ENCODE measurements around the gene AUTS2. TPM values are rescaled to one million over a fixed set of nuclear protein-coding genes. Genes with fewer than 3 reads are reported as not detected.

Gene AUTS2
- total and polyA plus RNA-seq, 2 donors = 13.4 to 87.7 TPM

GRCh38 chr7:69903410-69903809, 305.1 kb downstream of the AUTS2 start:
- no peaks in the 10 kb centered on the region for H3K36me3 ChIP-seq (ENCODE audit: insufficient read depth)
- no peaks in the 10 kb centered on the region for H3K4me1 ChIP-seq (ENCODE audit: insufficient read depth)
- DNase-seq (ENCODE audit: extremely low spot score) = no peak
- no peak overlapping the region for H3K4me3 ChIP-seq (ENCODE audit: low read depth, low read length)
- H3K27ac ChIP-seq (ENCODE audit: low read depth) = peak overlapping the region; percentile 10

GRCh38 chr7:69906283-69906995, 308.2 kb downstream of the AUTS2 start:
- WGBS = 92% methylated on average over 8 of the region's 8 CpGs
- no peak overlapping the region for H3K27ac ChIP-seq (ENCODE audit: low read depth)
- no peak for DNase-seq (ENCODE audit: extremely low spot score)

GRCh38 chr7:69907720-69908119, 309.4 kb downstream of the AUTS2 start:
- no peak for DNase-seq (ENCODE audit: extremely low spot score)
- H3K4me3 ChIP-seq (ENCODE audit: low read depth, low read length) = no peak overlapping the region
- H3K27ac ChIP-seq (ENCODE audit: low read depth) = no peak overlapping the region
- no peaks in the 10 kb centered on the region for H3K4me1 ChIP-seq (ENCODE audit: insufficient read depth)
- H3K36me3 ChIP-seq (ENCODE audit: insufficient read depth) = no peaks in the 10 kb centered on the region

More at GRCh38 chr7:69906283-69906995, 308.2 kb downstream of the AUTS2 start:
- Histone ChIP-seq H3K4me3 (ENCODE audit: low read depth, low read length) (no peak overlapping the region), H3K36me3 (ENCODE audit: insufficient read depth) (no peaks in the 10 kb centered on the region), H3K4me1 (ENCODE audit: insufficient read depth) (no peaks in the 10 kb centered on the region)

- Histone ChIP-seq H3K27ac (ENCODE audit: low read depth) (no peak overlapping the region), H3K4me1 (ENCODE audit: insufficient read depth) (no peaks in the 10 kb centered on the region), H3K36me3 (ENCODE audit: insufficient read depth) (no peaks in the 10 kb centered on the region), H3K4me3 (ENCODE audit: low read depth, low read length) (no peak overlapping the region)
- DNase-seq (ENCODE audit: extremely low spot score) = no peak
- WGBS = 97% methylated on average over 1 of the region's 1 CpG
These were observed 310.2 kb downstream of the AUTS2 start for GRCh38 chr7:69908454-69908853.

GRCh38 chr7:69910150-69910549, 311.9 kb downstream of the AUTS2 start:
- 96% methylated on average over 3 of the region's 3 CpGs for WGBS
- no peak overlapping the region for H3K27ac ChIP-seq (ENCODE audit: low read depth)
- DNase-seq (ENCODE audit: extremely low spot score) = no peak
- H3K4me3 ChIP-seq (ENCODE audit: low read depth, low read length) = no peak overlapping the region
- no peaks in the 10 kb centered on the region for H3K36me3 ChIP-seq (ENCODE audit: insufficient read depth)
- no peaks in the 10 kb centered on the region for H3K4me1 ChIP-seq (ENCODE audit: insufficient read depth)

- no peaks in the 10 kb centered on the region for H3K4me1 ChIP-seq (ENCODE audit: insufficient read depth)
- no peak for DNase-seq (ENCODE audit: extremely low spot score)
- no peak overlapping the region for H3K4me3 ChIP-seq (ENCODE audit: low read depth, low read length)
- WGBS = 98% methylated on average over 8 of the region's 8 CpGs
- H3K36me3 ChIP-seq (ENCODE audit: insufficient read depth) = no peaks in the 10 kb centered on the region
- no peak overlapping the region for H3K27ac ChIP-seq (ENCODE audit: low read depth)
These were observed 313.1 kb downstream of the AUTS2 start for GRCh38 chr7:69911337-69911736.

- 91% methylated on average over 6 of the region's 6 CpGs for WGBS
These were observed 313.9 kb downstream of the AUTS2 start for GRCh38 chr7:69912141-69912540.

GRCh38 chr7:69912846-69913245, 314.6 kb downstream of the AUTS2 start:
- H3K27ac ChIP-seq (ENCODE audit: low read depth) = no peak overlapping the region
- H3K36me3 ChIP-seq (ENCODE audit: insufficient read depth) = no peaks in the 10 kb centered on the region
- WGBS = 76% methylated on average over 1 of the region's 1 CpG
- H3K4me3 ChIP-seq (ENCODE audit: low read depth, low read length) = no peak overlapping the region
- H3K4me1 ChIP-seq (ENCODE audit: insufficient read depth) = no peaks in the 10 kb centered on the region
- DNase-seq (ENCODE audit: extremely low spot score) = no peak

More at GRCh38 chr7:69912141-69912540, 313.9 kb downstream of the AUTS2 start:
- no peaks in the 10 kb centered on the region for H3K4me1 ChIP-seq (ENCODE audit: insufficient read depth)
- no peaks in the 10 kb centered on the region for H3K36me3 ChIP-seq (ENCODE audit: insufficient read depth)
- H3K27ac ChIP-seq (ENCODE audit: low read depth) = no peak overlapping the region
- no peak overlapping the region for H3K4me3 ChIP-seq (ENCODE audit: low read depth, low read length)
- no peak for DNase-seq (ENCODE audit: extremely low spot score)

- no peak for DNase-seq (ENCODE audit: extremely low spot score)
- H3K4me1 ChIP-seq (ENCODE audit: insufficient read depth) = no peaks in the 10 kb centered on the region
- no peak overlapping the region for H3K27ac ChIP-seq (ENCODE audit: low read depth)
- 90% methylated on average over 4 of the region's 4 CpGs for WGBS
- no peaks in the 10 kb centered on the region for H3K36me3 ChIP-seq (ENCODE audit: insufficient read depth)
- H3K4me3 ChIP-seq (ENCODE audit: low read depth, low read length) = no peak overlapping the region
These were observed 321.3 kb downstream of the AUTS2 start for GRCh38 chr7:69919426-69920111.

- Histone ChIP-seq H3K27ac (ENCODE audit: low read depth) (no peak overlapping the region), H3K36me3 (ENCODE audit: insufficient read depth) (no peaks in the 10 kb centered on the region), H3K4me1 (ENCODE audit: insufficient read depth) (no peaks in the 10 kb centered on the region), H3K4me3 (ENCODE audit: low read depth, low read length) (no peak overlapping the region)
- no peak for DNase-seq (ENCODE audit: extremely low spot score)
- WGBS = 67% methylated on average over 3 of the region's 3 CpGs
These were observed 322.5 kb downstream of the AUTS2 start for GRCh38 chr7:69920797-69921196.

- 95% methylated on average over 6 of the region's 6 CpGs for WGBS
- H3K36me3 ChIP-seq (ENCODE audit: insufficient read depth) = no peaks in the 10 kb centered on the region
- H3K4me3 ChIP-seq (ENCODE audit: low read depth, low read length) = no peak overlapping the region
- H3K27ac ChIP-seq (ENCODE audit: low read depth) = no peak overlapping the region
- H3K4me1 ChIP-seq (ENCODE audit: insufficient read depth) = no peaks in the 10 kb centered on the region
- DNase-seq (ENCODE audit: extremely low spot score) = no peak
These were observed 323.9 kb downstream of the AUTS2 start for GRCh38 chr7:69922026-69922803.

- Histone ChIP-seq H3K27ac (ENCODE audit: low read depth) (no peak overlapping the region), H3K36me3 (ENCODE audit: insufficient read depth) (no peaks in the 10 kb centered on the region), H3K4me3 (ENCODE audit: low read depth, low read length) (no peak overlapping the region), H3K4me1 (ENCODE audit: insufficient read depth) (no peaks in the 10 kb centered on the region)
- DNase-seq (ENCODE audit: extremely low spot score) = no peak
- WGBS = 98% methylated on average over 10 of the region's 10 CpGs
These were observed 329.2 kb downstream of the AUTS2 start for GRCh38 chr7:69927461-69927860.

- Histone ChIP-seq H3K36me3 (ENCODE audit: insufficient read depth) (no peaks in the 10 kb centered on the region), H3K4me3 (ENCODE audit: low read depth, low read length) (no peak overlapping the region)
- WGBS = 96% methylated on average over 7 of the region's 7 CpGs
These were observed 330.3 kb downstream of the AUTS2 start for GRCh38 chr7:69928621-69929020.

GRCh38 chr7:69929622-69930021, 331.3 kb downstream of the AUTS2 start:
- H3K4me3 ChIP-seq (ENCODE audit: low read depth, low read length) = no peak overlapping the region
- DNase-seq (ENCODE audit: extremely low spot score) = no peak
- 95% methylated on average over 2 of the region's 2 CpGs for WGBS
- H3K4me1 ChIP-seq (ENCODE audit: insufficient read depth) = no peaks in the 10 kb centered on the region
- no peaks in the 10 kb centered on the region for H3K36me3 ChIP-seq (ENCODE audit: insufficient read depth)
- no peak overlapping the region for H3K27ac ChIP-seq (ENCODE audit: low read depth)

More at GRCh38 chr7:69928621-69929020, 330.3 kb downstream of the AUTS2 start:
- no peak overlapping the region for H3K27ac ChIP-seq (ENCODE audit: low read depth)
- no peaks in the 10 kb centered on the region for H3K4me1 ChIP-seq (ENCODE audit: insufficient read depth)
- no peak for DNase-seq (ENCODE audit: extremely low spot score)
